HG03439 (cell line): ENCODE data around the gene PITPNM2.

Experiments used
- ATAC-seq: cut with Tn5 transposase; IDR thresholded peaks from one replicate; pipeline ENCODE4 v1.9.1; 2021; ENCODE audit warnings: mild to moderate bottlenecking, moderate library complexity; ENCODE audit not compliant: unreplicated experiment

Gene PITPNM2

GRCh38 chr12:123150744-123151456 is at the start of gene PITPNM2:
Gene PITPNM2 (minus strand): TSS chr12:123151090. CDS start chr12:123034590, 116,500 bp downstream.
- peak; percentile 63 for ATAC-seq

GRCh38 chr12:123200414-123200813 is 49.5 kb upstream of the PITPNM2 start:
- ATAC-seq: no peak

GRCh38 chr12:123199936-123200335 is 49.0 kb upstream of the PITPNM2 start:
- ATAC-seq: no peak

GRCh38 chr12:123187637-123188036 is 36.7 kb upstream of the PITPNM2 start:
- ATAC-seq: no peak

GRCh38 chr12:123180171-123180570 is 29.3 kb upstream of the PITPNM2 start:
- ATAC-seq: no peak

GRCh38 chr12:123171967-123172366 is 21.1 kb upstream of the PITPNM2 start:
- ATAC-seq: no peak

DNA sequence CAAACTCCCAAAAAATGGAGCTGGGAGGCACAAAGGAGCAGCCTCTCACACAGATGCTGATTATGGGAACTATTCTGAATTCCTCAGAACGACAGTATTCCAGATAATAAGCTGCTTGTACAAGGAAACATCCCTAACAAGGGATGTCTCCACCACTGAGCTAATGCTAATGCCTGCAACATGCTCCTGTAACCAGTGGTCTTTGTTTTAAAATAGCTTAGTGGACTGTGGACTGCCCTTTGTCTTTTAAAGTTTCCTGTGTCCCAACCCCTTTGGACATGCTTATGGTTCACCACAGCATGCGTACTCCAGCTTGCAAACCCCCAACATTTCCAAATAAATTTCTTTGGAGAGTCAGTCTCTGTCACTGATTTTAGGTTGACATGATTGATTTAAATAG is 16.4 kb upstream of the PITPNM2 start:
- ATAC-seq: no peak

- ATAC-seq: no peak
Measured at GRCh38 chr12:123165537-123165936, 14.6 kb upstream of the PITPNM2 start.

GRCh38 chr12:123164710-123165261 is 13.9 kb upstream of the PITPNM2 start:
- ATAC-seq: no peak

- no peak for ATAC-seq
Measured at GRCh38 chr12:123164222-123164621, 13.3 kb upstream of the PITPNM2 start.

GRCh38 chr12:123163227-123163626 is 12.3 kb upstream of the PITPNM2 start:
- ATAC-seq: no peak

DNA sequence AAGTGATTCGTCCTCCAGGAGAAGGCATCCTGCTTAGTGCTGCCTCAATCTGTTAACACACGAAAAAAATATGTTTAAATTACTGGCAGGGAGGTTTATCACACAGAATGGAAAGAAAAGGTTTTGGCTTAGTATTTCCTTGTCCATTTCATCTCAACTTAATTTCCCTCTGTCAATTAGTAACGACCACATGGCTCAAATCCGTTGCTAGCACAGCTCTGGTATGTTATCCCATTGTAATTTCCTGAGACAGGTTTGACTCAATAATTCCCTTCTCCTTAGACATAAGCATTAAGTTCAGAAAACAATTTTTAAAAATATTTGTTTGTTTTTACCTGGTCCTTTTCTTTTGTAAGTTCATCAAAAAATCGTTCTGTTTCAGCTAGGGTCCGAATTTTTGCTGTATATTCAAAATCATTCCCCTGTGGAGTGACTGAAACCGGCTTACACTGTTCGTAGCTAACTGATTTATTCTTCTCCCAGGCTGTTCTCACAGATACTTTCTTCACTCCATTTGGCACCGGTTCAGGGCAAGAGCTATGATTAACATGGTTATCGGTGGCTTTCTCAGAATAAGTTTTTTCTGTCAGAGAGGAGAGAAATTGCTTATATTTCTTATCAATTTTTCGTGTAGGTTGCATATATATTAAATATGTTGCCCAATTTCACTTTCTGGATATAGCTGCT is 10.1 kb upstream of the PITPNM2 start:
- ATAC-seq: no peak

GRCh38 chr12:123153906-123154305 is 3.0 kb upstream of the PITPNM2 start:
- ATAC-seq: no peak

DNA sequence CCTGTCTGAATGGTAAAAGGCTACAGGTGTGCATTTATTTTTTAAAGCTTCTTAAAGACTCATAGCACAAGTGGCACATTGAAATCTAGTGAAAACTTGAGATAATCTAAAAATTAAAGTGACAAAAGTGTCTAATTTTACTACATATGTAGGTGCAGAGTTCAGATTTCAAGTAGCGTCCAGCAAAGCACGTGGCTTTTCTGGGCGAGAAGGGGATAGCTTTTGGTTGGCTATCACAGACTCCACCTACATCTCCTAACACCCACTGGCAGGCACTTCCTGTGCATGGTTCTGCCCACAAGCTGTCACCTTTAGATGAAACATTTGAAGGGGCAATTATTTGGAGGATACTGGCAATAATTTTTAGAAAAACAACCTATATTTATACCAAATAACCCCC is 1.9 kb upstream of the PITPNM2 start:
- ATAC-seq: no peak

DNA sequence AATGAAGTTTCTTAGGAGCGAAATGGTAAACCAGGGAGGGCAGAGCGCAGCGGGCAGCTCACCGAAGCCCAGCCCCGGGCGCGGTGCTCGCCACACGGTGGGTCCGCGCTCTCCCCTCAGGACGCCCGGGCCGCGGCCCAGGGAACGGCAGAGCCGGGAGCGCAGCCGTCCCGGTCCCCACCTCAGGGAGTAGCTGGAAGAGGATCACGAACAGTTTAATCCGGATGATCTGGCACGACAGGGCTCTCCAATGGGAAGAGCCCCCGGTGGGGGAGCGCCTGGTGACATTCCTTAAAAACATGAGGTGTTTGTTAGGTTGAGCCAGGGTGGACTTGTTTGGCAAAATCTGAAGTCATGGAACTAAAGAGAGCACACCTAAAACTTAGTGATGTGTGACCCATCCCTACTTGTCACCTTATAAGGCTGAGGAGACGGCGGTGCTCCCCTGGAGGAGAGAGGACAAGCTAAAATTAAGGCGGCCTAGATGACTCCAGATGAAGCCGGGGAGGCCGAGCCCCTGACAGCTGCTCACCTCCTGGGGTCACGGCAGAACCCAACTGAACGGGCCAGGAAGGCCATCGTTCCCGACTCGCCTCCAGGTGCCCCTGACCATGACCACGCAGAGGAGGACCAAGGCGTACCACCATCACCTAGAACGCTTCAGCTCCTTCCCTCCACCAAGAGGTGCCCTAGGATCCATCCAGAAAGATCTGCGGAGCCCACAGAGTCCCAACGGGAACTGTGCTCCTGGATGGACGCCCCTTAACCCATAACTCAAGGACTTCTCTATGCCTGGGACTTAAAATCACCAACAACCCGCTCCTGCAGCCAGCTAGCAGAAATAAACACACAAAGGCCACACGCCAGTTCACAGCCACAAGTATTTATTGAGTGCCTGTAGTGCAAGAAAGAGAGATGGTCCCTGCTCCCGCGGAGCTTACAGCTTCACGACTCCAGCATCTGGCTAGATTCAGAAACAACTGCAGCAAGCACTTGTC is 866 bp upstream of the PITPNM2 start:
- ATAC-seq: peak; percentile 30

GRCh38 chr12:123150275-123150743 is 581 bp downstream of the PITPNM2 start:
- ATAC-seq: no peak

DNA sequence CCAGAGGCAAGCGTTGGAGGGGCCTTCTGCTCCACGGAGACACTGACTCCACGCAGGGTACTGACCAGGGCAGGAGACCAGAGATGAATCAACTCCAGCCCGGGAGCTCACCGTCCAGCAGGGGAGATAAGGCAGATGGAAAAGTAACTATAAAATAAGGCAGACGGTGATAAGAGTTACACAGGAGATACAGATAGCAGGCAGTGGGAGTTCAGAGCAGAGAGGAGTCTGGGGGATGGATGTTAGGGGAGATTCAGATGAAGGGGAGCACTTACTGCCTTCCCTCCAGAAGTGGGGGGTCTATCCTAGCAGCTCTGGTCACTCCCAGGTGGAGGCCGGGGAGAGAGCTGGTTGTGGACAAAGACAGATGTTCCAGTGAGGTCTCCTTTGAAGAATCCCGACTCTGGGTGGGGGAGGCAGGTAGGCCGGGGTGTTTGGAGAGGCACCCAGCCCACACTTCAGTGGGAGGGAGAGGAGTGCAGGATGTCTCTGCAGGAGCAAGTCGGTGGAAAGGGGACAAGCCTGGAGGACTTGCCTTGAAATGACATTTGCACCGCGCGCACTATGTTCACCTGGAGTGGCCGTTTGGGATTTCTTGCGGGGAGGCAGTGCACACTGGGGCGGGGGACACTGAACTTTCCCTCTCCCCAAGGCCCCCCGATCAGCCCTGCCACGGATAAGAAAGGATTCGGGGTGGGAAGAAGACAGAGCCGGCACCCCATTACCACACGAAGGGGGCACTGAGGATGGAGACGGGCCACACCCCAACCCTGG is 1.2 kb downstream of the PITPNM2 start:
- no peak for ATAC-seq

GRCh38 chr12:123149088-123149487 is 1.8 kb downstream of the PITPNM2 start:
- ATAC-seq: no peak

GRCh38 chr12:123148655-123149054 is 2.2 kb downstream of the PITPNM2 start:
- no peak for ATAC-seq

DNA sequence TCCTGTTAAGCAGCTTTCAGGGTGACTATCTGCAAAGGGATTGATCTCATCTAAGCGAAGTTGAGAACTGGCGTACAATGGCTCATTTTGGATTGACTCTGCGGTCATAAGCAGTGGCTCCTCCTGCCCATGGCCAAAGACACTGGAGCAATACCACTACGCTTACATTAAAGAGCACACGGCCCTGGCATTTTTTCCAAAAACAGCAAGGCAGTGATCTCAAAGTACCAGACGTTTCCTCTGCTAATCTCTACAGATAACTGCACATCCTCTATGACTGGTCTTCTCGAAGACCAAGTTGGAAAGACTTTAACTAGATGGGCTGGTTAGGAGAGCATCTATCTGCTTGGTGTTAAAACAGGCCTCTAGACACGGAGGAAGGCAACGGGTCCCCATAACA is 2.7 kb downstream of the PITPNM2 start:
- ATAC-seq: no peak
